Activated CD8-positive, alpha-beta memory T cell treated with anti-CD3 and anti-CD28 coated beads, Interleukin-2, amount 50 U/mL, for 24 hours (primary cell): ENCODE results near the gene CCNJL.
"Not testable (repeated sequence)": the region's sequence is repeated elsewhere in the genome, so short reads cannot be mapped to it uniquely, and the experiment has no call there.

Experiments
- DNase-seq: peaks from one replicate; pipeline ENCODE4 v3.0.0-alpha.2; 2020; ENCODE audit errors: extremely low read depth

CCNJL gene

DNA sequence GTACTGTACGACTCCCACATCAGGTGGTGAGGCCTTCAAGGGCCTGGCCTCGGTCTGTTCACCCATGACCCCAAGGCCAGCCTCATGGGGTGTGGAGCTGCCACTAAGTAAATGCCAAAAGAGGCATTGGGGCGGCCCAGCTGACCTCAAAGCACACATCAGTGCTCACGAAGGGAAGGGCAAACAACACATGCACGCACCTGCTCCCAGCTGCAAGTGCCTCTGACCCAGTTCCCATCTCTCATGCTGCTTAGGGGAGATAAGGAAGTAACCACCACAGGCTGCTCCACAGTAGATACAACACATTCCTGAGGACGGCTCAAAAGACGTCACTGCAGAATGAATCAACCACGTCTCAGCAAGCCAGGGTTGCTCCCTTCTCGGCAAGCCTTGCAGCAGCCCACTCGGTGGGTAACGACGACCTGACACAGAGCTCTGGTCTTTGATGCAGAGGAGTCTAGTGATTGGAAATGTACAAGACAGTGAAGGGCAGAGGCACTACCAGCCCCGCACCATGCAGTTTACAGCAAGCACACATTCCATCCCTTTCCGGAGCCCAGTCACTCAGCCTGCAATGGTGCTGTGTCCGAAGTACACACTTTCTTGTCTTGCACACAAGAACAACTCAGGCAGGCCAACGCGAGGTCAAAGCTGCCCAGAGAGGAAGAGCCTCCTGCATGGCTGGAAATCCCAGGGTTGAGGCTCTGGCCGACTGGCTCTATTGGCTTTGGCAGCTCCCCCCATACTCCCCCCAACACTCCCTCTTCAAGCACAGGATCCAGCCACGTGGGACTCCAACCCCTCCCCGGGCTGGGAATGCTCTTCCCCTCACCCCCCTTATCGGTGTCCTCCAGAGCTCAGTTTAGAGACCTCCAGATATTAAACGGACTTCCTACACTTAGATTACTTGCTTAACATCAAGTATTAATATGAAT is 51.2 kb downstream of the CCNJL start:
- no peak for DNase-seq

DNA sequence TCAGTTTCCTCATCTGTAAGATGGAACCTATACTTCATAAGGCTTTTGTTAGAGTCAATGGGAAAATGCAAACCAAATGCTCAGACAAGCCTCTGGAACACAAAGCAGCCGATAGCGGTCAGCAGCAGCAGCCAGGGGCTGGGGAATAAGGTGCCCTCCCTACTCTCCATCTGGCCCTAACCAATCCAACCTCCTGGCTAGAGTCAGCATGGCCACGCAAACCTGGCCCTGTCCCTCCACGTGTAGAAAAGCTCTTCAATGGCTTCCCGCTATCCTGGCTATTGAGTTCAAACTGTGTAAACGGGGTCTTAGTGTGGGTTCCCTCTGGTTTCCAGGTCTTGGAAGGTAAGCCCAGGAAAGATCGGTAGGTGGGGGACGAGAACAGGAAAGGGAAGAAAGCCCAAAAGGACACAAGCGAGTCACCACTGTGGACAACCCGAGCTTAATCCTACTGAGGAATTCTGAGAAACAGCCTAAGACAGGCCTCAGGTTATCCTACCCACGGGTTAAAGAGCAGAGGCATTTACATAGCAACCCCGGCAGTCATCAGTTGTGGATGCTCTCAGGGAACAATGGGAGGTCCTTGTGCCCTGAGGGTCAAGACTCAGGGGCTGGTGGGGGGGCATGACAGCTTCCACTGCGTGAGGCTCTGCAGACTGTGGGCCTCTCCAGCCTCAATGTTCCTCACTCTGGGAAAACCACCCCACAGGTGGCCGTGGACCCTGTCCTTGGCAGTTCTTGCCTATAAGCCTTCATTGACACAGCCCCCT is 52.2 kb downstream of the CCNJL start:
- no peak for DNase-seq

DNA sequence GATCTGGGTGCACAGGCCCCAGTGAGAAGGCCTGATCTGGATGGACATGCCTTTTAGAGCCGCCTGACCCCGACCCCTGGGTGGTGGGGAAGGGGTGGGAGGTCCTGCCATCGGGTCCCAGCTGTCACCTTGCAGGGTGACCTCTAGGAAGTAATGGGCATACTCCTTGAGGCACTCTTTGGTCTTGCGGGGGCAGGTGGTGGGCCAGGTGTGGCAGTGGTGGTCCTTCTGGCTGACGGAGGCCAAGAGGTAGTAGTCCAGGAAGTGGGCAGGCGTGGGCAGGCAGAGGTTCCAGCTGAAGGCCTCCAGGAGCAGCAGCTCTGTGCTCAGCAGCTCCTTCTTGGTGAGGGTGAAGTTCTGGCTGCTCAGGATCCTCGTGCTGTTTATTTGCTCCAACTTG is 53.0 kb downstream of the CCNJL start:
- DNase-seq, result no peak

DNA sequence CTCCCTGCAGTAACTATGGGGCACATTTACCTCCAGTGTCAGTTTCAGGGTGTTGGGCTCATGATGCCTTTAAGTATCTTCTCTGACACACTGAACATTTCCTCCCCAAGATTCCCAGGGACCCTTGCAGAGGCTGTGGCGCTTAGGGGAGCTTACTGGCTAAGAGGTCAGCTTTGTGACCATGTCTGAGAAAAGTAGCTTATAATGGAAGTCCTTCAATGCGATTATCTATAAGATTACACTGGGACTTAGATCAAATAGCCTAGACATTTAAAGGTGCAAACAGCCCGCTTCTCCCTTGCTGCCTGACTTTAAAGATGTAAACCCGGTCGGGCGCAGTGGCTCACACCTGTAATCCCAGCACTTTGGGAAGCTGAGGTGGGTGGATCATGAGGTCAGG is 57.7 kb downstream of the CCNJL start:
- DNase-seq, result no peak

DNA sequence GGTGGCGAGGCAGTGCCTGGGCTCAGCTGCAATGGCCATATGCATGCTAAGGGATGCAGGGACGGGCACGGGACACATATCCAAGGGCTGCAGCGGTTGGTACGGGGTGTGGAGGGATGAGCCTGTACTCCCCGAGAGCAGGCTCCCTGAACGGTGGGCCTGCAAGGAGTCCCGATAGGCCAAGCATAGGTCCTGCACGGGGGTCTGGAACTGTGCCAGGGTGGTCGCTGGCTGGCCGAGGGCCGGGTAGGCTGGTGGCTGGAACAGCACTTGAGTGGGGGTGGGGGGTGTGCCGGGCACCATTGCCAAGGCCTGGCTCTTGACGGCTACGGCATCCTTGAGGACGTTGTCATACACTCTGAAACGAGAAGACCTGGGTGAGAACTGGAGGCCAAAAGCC is 58.9 kb downstream of the CCNJL start:
- DNase-seq, result no peak

DNA sequence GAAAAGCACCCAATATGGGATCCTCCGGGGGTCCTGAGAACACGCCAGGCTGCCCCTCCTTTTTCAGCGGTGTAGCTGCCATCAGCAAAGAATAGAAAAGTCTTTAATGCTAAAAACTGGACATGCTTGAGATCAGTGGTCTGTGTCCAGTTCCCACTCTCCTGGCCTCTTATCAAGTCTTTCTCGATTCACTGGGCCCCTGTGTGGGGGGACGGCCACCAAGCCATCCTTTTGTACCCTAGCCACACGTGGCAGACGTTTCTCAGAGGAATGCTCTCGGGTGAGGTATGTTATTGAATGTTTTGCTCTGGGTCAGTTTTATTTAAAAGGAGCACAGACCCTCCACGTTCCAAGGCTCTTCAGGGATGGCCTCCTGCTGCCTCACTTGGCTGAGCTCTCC is 59.4 kb downstream of the CCNJL start:
- no peak for DNase-seq

DNA sequence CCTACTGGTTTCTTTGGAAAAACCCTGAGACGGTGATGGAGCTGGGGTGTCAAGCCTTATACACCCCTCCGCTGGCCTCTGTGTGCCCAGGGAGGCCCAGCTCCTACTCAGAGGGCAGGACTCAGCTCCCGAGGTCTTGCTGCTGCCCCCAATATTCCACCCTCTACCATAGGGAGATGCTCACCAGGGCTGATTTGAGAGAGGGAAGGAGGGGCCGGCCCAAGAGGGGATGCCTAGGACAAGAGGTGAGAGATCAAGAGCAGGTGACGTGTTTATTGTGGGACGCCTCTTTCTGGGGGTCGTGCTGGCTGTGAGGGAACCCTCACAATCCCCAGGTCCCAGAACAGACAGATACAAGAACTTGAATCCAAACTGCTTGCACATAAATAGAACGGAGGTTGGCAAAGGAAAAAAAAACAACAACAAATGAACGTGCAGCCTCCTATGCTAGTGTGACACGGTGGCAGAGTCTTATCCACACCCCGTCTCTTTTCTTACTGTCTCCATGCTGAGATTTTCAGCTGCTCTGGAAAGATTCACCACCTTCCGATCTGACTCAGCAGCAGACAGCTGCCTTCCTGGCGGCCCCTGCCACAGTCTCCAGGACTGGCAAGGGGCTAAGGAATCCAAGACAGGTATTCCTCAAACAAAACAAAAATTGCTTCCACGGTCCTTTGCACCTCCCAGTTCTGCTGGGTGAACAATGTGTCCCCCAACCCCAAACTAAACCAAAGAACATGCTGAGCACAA is 60.8 kb downstream of the CCNJL start:
- no peak for DNase-seq

DNA sequence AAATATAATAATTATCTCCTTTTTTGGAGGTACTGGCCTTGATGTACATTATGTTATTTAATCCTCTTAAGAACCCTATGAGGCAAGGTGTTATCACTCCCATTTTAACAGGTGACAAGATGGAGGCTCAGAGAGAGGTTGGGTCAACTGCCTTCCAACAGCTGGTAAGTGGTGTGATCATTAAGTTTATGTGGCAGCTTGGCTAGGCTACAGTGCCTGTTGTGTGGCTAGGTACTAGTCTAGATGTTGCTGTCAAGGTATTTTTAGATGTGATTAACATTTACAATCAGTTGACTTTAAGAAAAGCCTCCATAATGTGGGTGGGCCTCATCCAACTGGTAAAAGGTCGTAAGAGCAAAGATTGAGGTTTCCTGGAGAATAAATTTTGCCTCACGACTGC is 61.5 kb downstream of the CCNJL start:
- no peak for DNase-seq

DNA sequence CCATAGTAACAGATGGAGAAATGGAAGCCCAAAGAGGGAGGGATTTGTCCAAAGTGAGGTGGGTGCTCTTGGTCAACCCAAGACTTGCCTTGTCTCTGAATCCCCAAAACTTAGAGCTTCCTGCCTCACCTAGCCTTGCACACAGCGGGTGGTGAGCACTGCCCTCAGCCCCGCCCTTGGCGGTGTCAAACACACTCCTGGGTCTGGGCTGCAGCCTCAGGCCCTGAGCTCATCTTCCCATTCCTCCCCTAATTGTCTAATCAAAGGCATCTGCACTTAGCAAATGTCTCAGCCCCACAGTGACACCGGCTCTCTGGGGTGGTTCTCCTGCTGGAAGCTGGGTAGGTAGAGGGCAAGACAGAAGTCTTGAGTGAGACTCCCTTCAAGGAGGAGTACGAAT is 62.1 kb downstream of the CCNJL start:
- DNase-seq, result no peak

DNA sequence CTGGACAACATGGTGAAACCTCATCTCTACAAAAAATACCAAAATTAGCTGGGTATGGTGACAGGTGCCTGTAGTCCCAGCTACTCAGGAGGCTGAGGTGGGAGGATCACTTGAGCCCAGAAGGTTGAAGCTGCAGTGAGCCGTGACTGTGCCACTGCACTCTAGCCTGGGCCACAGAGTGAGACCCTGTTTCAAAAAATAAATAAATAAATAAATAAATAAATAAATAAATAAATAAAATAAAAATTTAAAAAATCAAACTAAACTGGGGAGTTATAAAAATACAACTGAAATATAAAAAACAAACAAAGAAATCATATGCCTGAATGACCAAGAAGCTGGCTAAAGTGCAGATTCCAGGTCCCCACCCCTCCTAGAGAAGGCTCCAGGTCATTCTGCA is 62.8 kb downstream of the CCNJL start:
- DNase-seq, result not testable (repeated sequence)

DNA sequence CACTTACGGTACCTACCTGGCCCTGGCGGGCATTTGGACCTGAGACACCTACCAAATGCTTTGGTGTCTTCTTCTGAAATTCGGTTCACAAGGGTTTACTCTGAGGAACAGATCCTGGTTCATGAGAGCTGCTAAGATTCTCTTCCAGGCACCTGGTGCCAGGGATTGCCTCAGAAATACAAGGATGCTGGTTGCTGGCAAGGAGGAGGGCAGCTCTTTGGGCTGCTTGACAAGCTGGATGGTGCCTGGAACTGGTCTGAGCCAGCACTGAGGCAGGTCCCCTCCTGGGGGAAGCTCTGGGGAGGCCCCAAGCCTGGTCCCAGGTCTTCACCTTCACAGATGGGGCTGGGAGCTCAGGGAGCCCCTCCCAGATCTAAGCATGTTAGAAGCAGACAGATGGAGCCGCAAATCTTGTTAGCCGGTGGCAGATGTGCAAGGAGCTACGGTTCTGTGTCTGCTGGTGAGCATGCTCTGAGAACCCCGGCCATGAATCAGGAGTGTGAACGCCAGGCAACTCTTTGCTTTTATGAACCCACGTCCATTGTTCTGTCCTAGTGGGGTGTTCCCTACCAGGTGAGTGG is 66.8 kb downstream of the CCNJL start:
- no peak for DNase-seq

DNA sequence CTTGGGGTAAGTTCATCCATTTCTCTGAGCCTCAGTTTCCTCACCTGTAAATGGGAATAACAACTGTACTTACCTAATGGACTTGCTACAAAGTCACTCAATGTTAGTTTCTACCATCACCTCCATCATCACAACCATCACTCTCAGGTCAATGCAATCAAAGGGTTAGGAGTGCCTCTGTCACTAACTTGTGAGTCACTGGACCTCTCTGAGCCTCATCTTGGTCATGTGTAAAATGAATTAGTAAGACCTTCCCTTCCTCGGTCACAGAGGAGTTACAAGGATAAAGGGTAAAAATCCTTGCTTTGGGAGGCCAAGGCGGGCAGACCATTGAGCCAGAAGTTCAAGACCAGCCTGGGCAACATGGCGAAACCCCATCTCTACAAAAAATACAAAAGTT is 70.2 kb downstream of the CCNJL start:
- DNase-seq, result no peak

DNA sequence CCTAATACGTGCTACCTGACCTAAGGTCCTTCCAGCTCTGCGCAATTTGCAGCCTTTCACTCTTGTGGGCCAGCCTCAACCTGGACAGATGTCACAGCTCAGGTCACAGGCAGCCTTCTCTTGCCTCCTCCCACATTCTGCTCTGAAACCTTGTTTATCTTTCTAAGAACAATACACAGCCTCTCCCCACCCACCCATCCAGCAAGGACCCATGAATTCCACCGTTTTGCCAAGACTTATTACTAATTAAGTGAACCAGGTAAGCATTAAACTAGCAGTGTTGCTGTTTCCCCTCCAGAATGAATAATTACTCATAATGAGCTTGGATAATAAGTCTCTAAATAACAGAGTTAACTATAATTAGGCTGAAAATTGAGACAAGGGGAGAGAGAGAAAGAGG is 72.0 kb downstream of the CCNJL start:
- DNase-seq, result no peak

DNA sequence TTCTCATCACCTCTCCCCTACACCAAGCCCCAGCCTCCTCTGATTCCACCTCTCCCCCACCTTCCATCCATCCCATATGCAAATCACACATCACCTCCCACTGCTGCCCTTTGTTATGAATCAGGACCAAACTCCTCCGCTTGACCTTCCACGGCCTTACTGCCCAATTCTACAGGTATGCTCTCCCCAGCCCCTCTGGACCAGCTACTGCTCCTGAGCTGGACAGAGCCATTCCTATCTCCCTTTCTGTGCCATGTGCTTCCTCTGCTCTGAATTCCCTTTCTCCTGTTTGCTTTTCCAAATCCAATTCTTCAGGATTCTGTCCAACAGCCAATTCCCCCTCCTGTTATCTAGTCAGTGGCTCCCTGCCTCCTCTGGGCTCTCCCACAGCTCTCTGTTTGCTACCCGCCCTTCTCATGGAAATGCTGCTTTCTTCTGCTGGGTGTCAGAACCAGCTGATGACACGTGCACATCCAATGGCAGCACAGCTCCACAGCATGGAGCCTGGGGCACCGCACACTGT is 74.7 kb downstream of the CCNJL start:
- DNase-seq, result no peak

DNA sequence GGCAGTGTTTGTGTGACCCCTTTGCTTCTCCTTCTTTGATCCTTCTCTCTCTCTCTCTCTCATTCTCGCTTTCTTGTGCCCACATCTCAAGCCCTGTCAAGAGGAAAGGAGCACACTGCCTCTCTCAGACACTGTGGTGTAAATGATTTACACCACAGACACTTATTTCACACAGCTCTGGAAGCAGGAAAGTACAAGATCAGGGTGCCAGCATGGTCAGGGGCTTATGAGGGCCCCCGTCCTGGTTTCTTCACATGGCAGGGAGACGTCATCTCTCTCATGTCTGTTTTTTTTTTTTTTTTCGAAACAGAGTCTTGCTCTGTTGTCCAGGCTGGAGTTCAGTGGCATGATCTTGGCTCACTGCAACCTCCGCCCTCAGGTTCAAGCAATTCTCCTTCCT is 76.6 kb downstream of the CCNJL start:
- no peak for DNase-seq

DNA sequence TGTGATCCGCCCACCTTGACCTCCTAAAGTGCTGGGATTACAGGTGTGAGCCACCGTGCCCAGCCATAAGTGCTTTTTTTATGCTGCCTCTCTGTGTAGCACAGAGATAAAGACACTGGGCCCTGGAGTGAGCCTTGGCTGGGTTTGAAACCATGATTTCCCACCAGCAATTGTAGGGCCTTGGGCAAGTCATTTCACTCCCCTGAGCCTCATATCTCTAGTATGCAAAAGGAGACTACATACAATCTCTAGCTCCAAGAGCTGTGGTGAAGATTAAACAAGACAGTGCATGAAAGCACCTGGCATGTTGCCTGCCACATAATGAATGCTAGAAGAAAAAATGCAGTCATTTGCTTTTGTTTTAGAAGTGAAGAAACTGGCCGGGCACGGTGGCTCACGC is 79.1 kb downstream of the CCNJL start:
- DNase-seq, result no peak

DNA sequence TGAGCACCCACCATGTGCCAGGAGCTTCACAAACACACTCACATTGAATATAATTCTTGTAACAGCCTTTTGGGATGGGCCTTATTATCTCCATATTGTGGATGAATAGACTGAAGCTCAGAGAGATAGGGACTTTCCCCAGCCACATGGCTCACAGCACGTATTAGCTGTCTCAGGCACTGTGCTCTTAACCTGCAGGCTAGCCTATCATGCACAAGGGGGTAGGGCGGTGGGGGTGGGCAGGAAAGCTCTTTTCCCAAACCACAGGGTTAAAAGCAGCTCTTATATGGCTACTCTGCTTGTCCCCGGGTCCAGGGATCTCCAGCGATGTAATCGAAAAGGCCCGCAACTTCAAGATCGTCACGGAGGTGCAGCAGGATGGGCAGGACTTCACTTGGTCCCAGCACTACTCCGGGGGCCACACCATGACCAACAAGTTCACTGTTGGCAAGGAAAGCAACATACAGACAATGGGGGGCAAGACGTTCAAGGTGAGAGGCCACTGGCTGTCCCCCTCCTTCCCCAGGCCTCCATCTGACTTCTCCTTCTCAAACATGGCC is 80.5 kb downstream of the CCNJL start:
- DNase-seq, result no peak

DNA sequence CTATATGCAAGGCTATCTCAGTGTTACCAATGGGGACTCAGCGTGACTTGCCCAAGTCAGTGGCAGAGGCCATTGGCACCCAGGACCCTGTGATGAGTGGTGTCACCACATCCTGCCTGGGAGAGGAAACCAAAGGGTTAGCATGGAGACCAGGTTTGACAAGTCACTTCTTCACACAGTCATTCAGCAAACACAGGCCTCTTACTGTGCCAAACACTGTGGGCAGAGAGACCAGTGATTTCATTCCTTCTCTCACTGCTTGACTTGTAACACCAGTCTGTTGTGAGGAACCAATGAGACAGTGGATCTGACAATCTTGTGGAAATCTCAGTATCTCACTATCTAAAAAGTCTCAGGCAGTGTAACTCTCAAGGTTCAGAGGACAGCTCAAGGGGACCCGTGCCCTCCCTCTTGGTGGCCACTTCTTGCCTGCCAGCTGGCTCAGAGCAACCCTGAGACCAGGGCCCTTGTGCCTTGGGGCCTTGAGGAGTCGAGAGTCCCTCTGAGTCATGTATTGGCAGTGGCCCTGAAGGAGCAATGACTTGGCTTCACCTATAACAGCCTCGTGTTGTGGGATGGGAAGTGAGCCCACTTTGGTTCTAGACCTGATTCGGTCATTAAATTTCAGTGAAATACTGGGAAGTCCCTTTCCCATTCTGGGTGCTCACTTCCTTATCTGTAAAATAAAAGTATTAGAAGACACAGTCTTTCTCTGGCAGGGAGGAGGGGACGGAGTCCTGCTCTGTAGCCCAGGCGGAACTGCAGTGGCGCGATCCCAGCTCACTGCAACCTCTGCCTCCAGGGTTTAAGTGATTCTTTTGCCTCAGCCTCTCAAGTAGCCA is 81.5 kb downstream of the CCNJL start:
- no peak for DNase-seq

DNA sequence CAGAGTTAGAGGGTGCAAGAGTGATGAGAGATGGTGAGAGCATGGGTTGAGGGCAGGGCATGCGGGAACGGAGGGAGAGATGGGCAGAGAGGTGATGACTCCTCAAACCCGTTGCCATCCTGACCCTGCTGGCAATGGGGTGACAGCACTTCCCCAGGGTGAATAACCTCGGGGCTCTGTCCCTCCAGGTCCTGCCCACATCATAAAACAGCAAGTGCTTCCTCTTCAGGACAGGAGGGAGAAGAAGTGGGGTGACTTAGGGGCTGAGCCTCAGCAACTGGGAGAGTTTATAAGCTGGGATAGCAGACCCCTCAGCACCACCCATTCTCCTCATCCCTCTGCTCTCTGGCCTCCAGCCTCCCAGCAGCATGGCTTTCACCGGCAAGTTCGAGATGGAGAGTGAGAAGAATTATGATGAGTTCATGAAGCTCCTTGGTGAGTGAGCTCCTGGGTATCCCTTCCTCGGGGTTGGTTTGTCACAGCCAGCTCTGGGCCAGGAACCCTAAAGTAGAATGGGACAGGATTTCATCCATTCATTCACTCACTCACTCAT is 83.1 kb downstream of the CCNJL start, which contains the start of gene FABP6:
Gene FABP6 (plus strand): TSS at position 317 of the 553 bp plus-strand sequence. CDS start 52 bp downstream, at position 369.
- DNase-seq, result no peak

DNA sequence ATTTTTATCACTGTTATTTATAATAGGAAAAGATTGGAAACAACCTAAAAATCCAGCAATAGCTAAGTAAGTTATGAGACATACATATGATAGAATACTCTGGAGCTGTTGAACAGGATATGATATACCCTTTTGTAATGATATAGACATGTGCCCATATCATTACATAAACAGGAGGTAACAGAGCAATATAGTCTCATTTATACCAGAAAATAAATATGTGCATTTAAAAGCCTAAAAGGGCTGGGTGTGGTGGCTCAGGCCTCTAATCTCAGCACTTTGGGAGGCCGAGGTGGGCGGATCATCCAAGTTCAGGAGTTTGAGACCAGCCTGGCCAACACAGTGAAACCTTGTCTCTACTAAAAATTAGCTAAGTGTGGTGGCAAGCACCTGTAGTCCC is 85.4 kb downstream of the CCNJL start:
- no peak for DNase-seq
